HG02970 (cell line): ENCODE measurements around the gene SLC24A4.

Experiments used
- ATAC-seq: cut with Tn5 transposase; IDR thresholded peaks from one replicate; pipeline ENCODE4 v1.9.1; 2021; ENCODE audit warnings: mild to moderate bottlenecking, moderate library complexity, moderate number of reproducible peaks; ENCODE audit not compliant: unreplicated experiment, low FRiP score

Gene SLC24A4

DNA sequence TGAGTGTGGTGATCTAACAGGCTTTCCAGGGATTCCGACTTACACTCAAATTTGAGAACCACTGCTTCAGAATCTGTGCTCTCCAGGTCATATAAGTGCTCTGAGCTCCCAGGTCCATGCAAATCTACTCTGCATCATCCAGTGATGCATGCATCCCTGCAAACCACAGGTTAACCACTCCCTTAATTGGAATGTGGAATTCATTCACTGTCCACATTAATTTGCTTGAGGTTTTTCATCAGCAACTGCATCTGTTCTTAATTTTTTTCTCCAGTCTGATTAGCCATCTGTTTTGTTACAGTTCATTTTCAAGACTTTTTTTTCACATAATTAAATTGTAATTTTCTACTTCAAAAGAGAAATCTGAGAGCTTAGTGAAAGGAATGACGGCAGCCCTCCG lies 147.2 kb downstream of the SLC24A4 start:
- ATAC-seq, result no peak

DNA sequence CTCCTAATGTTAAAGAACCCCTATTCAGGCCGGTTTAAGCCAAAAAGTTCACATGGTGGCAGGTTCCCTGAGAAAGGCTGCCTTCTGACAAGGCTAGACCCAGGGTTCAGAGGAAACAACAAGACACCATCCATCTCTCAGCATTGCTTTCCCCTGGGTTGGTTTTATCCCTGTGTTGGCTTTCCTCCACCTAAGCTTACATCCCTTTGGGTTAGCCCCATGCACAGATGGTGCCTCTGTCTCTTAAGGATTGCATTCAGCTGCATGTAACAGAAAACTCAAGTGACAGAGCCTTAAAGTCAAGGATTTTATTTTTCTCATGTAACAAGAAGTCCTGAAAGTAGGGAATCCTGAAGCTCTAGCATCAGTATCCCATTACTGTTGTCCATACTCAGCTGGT lies 147.8 kb downstream of the SLC24A4 start:
- ATAC-seq, result no peak

DNA sequence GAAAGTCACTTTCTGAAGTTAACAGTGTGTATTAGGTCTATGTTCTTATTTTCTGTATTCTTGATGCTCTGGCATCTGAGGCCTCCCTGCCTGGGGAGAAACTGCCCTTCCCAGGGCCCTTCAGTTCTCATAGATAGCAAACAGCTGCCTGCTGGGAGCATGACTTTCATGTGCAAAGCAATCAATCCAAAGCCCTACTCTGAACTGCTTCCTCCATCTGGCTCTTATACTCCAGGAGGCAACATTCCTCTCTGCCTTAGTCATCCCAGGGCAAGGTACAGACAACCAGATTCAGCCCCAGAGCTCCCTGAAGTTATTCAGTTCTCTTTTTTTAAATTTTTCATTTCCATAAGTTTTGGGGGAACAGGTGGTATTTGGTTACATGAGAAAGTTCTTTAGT lies 149.0 kb downstream of the SLC24A4 start:
- no peak for ATAC-seq

DNA sequence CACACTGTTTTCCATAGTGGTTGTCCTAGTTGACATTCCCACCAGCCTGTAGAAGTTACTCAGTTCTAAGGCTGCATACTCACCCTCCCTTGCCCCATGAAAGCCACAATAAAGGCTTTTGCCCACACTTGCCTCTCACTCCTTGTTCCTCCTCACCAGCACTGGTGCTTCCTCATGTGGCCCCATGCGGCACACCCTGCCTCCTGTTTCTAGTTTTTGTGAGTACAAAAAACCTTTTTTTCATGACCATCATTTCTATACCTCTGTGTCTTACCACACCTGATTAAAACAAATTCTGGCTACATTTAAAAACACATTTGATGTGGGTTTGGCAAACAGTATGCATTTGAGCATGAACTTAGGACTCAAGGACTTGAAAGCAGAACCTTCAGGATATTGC lies 149.9 kb downstream of the SLC24A4 start:
- ATAC-seq, result no peak

- ATAC-seq, result no peak
Observed at GRCh38 chr14:92473261-92473968, 150.4 kb downstream of the SLC24A4 start.

- no peak for ATAC-seq
Observed at GRCh38 chr14:92473969-92474535, 151.1 kb downstream of the SLC24A4 start.

GRCh38 chr14:92475037-92475436 lies 152.1 kb downstream of the SLC24A4 start:
- ATAC-seq, result no peak

DNA sequence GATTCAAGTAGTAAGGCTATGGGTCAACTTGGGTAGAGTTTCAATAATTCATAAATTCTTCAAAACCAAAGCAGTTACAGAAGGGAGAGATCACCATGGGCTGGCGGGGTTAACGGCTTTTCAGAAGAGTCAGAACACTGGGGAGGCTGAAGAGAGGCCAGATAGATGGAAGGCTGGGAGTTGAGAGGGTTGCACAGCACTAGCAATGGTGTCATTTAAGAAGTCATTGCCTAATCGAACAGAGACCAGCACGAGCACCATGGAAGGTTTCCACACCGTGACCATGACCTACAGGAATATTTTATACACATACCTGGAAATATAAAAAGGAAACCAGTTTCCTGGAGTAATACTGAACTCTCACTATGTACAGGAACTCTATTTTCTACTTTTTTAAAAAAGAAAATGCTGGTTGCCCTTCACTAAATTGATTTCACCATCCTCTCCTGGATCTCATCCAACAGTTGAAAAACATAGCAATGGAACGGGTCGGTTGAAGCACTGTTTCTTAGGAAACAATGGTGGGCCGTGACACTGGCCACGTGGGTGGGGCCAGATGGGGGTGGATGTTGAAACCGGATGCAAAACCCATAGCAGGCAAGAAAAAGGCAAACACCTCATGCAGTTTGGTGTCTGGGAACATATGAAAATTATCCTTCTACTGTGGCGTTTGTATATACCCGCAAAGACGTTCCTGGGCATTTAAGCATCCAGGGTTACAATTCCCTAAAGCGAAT lies 152.7 kb downstream of the SLC24A4 start:
- no peak for ATAC-seq

GRCh38 chr14:92480856-92481255 lies 157.9 kb downstream of the SLC24A4 start:
- ATAC-seq, result no peak

DNA sequence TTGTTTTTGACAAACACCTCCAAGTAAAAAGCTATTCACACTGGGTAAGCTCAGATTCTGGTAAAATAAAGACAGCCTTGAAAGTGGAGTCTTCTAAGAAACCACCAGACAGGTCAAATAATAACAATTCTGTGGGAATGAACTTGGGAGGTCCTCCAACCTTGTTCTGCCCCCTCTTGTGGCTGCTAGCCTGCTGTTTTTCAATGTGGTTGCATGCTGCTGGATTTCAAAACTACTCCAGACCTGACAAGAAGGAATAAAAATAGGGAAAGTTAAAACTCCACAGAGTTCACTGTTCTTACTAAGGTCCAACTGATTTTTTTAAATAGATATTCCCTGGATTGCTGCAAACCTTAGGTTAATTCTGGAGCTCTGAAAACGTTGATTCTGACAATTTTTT lies 158.4 kb downstream of the SLC24A4 start:
- no peak for ATAC-seq

GRCh38 chr14:92481811-92482555 lies 159.0 kb downstream of the SLC24A4 start:
- no peak for ATAC-seq

DNA sequence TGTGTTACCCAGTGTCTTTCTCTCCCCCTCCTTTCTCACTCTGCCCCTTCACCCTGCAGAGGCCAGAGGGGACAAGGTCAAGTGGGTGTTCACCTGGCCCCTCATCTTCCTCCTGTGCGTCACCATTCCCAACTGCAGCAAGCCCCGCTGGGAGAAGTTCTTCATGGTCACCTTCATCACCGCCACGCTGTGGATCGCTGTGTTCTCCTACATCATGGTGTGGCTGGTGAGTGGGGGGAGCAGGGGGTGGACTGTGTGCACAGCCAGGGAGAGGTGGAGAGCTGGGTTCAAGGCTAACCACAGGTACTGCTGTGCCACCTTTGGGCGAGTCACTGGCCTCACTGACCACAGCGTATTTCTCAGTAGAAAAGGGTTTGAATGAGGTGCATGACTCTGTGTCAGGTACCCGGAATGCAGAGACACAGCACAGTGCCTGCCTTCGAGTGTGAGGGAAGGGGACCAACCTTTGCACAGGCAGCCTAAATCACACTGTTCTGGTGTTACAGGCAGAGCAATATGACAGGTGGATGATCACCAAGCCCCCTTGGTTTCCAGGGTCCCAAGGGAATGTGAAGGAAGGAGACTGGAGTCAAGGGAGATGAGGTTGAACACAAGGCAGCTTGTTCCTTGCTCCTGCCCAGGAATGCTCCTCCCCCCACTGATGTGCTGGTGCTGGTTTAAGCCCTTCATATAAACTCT lies 159.8 kb downstream of the SLC24A4 start:
- no peak for ATAC-seq

DNA sequence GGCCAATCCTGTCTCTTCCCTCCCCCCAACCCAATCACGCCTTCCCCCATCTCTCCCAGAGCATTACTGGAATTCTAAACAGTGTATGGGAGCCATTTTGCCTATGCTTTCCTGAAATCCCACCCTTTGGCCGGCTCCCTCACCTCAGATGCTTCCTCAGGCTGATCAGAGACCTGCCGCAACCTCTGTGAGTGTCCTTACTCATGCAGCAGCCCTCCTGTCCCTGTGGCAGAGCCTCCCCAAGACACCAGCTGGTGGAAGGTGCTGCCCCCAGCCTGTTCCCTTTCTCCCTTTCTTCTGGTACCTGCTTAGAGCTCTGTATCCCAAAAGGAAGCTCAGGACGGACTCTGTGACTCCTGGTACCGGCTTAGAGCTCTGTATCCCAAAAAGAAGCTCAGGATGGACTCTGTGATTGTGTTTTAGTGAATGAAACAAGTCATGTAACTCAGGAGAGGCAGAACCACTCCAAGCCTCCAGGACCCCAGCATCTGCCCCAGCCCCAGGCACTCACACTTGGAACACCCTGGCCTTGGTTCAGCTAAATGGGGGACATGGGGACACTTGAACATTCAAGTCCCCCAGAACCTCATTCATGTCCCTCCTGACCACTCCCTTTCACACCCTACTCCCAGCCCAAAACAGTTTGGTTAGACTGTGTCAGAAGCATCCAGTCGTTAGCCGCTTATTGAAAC lies 161.3 kb downstream of the SLC24A4 start:
- ATAC-seq, result no peak

GRCh38 chr14:92486881-92487280 lies 163.9 kb downstream of the SLC24A4 start:
- ATAC-seq, result no peak

- no peak for ATAC-seq
Observed at GRCh38 chr14:92487513-92488133, 164.7 kb downstream of the SLC24A4 start.

- ATAC-seq, result no peak
Observed at GRCh38 chr14:92489394-92490238, 166.7 kb downstream of the SLC24A4 start.

- no peak for ATAC-seq
Observed at GRCh38 chr14:92490239-92490959, 167.4 kb downstream of the SLC24A4 start.

DNA sequence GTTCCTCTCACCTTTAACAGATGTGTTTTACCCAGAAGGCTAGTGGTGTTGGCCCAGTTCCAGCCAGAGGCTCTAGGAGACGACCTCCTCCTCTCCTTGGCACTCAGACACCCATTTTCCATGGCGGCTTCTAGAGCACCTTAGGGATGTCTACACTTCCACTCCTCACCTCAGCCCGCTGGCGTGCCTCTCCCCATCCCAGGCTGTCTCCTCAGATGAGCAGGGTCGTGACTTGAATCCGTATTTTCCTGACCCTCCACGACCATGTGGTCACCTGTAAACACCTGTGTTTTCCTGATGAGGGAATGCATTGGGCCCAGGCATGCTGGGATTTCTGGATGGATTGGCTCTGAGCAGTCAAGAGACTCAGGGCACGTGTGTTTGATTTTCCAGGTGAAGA lies 168.8 kb downstream of the SLC24A4 start:
- ATAC-seq, result no peak
